Measurements from ENCODE around the gene SSTR3.

The SSTR3 gene

DNA sequence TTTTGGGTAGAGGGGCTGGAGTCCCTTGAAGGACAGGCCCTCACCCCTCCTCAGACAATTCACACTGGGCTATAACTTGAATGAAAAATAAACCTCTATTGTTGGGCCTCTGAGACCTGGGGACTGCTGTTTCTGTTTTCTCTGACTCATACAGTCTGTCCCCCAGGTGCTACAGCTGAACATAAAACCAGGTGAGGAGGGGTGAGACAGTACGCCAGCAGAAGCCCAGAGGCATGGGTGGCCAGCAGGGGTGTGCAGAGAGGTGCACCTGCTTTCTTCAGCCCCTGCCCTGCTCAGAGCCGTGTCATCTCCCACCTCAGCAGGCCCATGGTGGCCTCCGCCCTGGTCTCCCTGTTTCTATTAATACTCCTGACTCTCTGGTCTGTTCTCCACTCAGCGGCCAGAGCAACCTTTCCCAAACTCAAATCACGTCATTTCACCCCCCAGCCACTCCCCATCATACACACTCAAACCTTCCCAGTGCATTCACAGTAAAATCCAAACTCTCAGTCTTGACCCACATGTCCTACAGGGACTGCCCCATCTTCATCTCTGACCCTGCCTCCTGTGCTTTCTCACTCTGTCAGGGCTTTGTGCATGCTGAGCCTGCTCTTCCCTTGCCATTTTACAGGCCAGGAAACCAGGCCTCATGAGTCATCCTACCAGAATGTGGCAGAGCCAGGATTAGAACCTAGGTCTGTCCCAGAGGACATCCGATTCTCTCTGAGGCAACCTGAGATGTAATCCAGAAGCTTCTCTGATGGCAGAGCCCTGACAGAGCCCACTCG lies 57.2 kb downstream of the SSTR3 start:
- no peak for DNase-seq (ENCODE audit: insufficient read length, low spot score)
- FAIRE-seq = no peak
